Keratinocyte (primary cell): ENCODE results near the gene SH3D19.

Source experiments
- EZH2 ChIP-seq: IDR thresholded peaks from one replicate; pipeline ENCODE4 v1.6.1; 2012; ENCODE audit warnings: inconsistent platforms, mild to moderate bottlenecking, low read length, moderate library complexity
- TF ChIP-seq, protein P1 (sequence below), 3 experiments: IDR thresholded peaks in 1 of 3; conservative IDR thresholded peaks in 1 of 3; optimal IDR thresholded peaks in 1 of 3; 2 replicates in 2 of 3; 3 replicates in 1 of 3; pipeline versions ENCODE3 to v1.5.1; 2011; ENCODE audit warnings: low read length in 3 of 3, mild to moderate bottlenecking in 3 of 3, moderate library complexity in 2 of 3, control low read depth in 1 of 3, inconsistent platforms in 1 of 3; ENCODE audit not compliant: insufficient read depth in 2 of 3; ENCODE audit errors: extremely low read depth in 1 of 3

DNA sequence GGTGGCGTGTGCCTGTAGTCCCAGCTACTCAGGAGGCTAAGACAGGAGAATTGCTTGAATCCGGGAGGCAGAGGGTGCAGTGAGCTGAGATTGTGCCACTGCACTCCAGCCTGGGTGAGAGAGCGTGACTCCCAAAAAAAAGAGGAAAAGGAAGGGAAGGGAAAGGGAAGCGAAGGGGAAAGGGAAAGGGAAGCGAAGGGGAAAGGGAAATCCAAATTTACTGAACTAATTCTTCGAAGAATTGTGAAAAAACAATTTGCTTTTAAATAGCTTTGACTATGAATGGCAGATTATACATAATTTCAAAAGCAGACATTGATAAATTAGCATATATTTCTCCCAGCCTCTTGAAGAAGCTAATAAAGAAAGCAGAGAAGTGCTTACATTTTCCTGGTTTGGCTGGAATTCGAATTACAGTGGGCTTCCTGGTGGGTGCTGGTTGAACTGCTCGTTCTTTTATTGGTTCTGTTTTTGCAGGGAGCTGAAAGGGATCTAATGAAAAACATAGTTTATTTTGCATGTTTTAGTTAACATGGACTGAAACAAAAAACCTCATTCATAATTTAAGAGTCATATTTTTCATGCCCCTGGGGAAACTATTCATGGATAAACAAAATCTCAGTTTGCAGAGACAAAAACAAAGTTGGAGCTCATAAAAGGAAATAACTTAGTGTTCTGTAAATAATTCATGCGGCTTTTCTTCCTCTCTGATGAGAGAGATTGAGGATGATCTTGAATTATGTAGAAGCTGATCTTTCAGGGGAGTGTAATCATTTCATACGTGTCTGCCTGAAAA is 160.0 kb downstream of the SH3D19 start:
- TF ChIP-seq, protein P1, sequence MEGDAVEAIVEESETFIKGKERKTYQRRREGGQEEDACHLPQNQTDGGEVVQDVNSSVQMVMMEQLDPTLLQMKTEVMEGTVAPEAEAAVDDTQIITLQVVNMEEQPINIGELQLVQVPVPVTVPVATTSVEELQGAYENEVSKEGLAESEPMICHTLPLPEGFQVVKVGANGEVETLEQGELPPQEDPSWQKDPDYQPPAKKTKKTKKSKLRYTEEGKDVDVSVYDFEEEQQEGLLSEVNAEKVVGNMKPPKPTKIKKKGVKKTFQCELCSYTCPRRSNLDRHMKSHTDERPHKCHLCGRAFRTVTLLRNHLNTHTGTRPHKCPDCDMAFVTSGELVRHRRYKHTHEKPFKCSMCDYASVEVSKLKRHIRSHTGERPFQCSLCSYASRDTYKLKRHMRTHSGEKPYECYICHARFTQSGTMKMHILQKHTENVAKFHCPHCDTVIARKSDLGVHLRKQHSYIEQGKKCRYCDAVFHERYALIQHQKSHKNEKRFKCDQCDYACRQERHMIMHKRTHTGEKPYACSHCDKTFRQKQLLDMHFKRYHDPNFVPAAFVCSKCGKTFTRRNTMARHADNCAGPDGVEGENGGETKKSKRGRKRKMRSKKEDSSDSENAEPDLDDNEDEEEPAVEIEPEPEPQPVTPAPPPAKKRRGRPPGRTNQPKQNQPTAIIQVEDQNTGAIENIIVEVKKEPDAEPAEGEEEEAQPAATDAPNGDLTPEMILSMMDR (optimal IDR thresholded peaks at IDR 0.05 in 1 of 3, IDR thresholded peaks at IDR 0.05 in 1 of 3, conservative IDR thresholded peaks at IDR 0.05 in 1 of 3; ENCODE audit: extremely low read depth in 1 of 3, insufficient read depth in 2 of 3, low read length in 3 of 3): no peak
- TF ChIP-seq EZH2: no peak
